GM20000 (cell line): ENCODE measurements around the gene DSTN.

Experiments used
- DNase-seq: peaks from one replicate; pipeline ENCODE4 v3.0.0; 2012; ENCODE audit warnings: low spot score
- CTCF ChIP-seq: IDR thresholded peaks from 2 replicates; pipeline ENCODE4 v1.5.1; 2012; ENCODE audit warnings: mild to moderate bottlenecking, control low read depth; ENCODE audit errors: extremely low read depth, missing control alignments

The DSTN gene

GRCh38 chr20:17569616-17570346 is at the start of gene DSTN:
Gene DSTN (plus strand): TSS chr20:17570075. CDS start chr20:17570209, 134 bp downstream.
- TF ChIP-seq CTCF = no peak
- DNase-seq = peak; percentile 97

GRCh38 chr20:17520583-17520982 is 49.3 kb upstream of the DSTN start:
- no peak for DNase-seq

GRCh38 chr20:17522528-17522927 is 47.3 kb upstream of the DSTN start:
- TF ChIP-seq CTCF = no peak
- no peak for DNase-seq

More at GRCh38 chr20:17520583-17520982, 49.3 kb upstream of the DSTN start:
- no peak for TF ChIP-seq CTCF

- TF ChIP-seq CTCF = no peak
- DNase-seq = no peak
Observed at GRCh38 chr20:17523326-17523725, 46.5 kb upstream of the DSTN start.

GRCh38 chr20:17524560-17524959 is 45.3 kb upstream of the DSTN start:
- DNase-seq = no peak
- no peak for TF ChIP-seq CTCF

GRCh38 chr20:17525132-17525531 is 44.7 kb upstream of the DSTN start:
- no peak for TF ChIP-seq CTCF
- no peak for DNase-seq

GRCh38 chr20:17525650-17526049 is 44.2 kb upstream of the DSTN start:
- no peak for DNase-seq
- no peak for TF ChIP-seq CTCF
